GM19463 (cell line): ENCODE data around the gene RHOT2.
A peak's percentile ranks its signal among the peaks of the same experiment; 100 is the strongest.
"Not testable (repeated sequence)": the region's sequence is repeated elsewhere in the genome, so short reads cannot be mapped to it uniquely, and the experiment has no call there.

Experiments used
- ATAC-seq: cut with Tn5 transposase; IDR thresholded peaks from one replicate; pipeline ENCODE4 v1.9.1; 2021; ENCODE audit warnings: mild to moderate bottlenecking, moderate library complexity; ENCODE audit not compliant: unreplicated experiment

RHOT2 gene

DNA sequence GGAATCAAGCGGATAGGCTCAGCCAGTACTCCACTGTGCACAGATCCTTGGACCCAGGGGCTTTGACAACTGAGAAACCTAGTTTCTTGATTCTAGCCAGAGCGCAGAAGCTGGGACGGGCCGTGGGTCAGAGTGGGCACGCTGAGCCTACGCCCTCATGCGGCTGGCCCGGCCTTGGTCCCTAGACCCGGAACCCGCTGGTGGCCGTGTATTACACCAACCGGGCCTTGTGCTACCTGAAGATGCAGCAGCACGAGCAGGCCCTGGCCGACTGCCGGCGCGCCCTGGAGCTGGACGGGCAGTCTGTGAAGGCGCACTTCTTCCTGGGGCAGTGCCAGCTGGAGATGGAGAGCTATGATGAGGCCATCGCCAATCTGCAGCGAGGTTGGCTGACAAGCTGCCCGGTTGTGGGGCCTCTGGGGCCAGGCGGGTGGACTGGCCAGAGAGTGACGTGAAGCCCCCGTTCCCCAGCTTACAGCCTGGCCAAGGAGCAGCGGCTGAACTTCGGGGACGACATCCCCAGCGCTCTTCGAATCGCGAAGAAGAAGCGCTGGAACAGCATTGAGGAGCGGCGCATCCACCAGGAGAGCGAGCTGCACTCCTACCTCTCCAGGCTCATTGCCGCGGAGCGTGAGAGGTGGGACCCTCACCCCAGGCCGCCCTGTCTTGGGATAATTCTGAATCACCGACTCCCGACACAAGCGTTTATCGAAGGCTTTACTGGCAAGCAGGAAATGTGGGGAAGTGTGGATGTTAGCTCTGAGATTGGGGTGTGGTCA lies 13.2 kb downstream of the RHOT2 start:
- ATAC-seq, result no peak

DNA sequence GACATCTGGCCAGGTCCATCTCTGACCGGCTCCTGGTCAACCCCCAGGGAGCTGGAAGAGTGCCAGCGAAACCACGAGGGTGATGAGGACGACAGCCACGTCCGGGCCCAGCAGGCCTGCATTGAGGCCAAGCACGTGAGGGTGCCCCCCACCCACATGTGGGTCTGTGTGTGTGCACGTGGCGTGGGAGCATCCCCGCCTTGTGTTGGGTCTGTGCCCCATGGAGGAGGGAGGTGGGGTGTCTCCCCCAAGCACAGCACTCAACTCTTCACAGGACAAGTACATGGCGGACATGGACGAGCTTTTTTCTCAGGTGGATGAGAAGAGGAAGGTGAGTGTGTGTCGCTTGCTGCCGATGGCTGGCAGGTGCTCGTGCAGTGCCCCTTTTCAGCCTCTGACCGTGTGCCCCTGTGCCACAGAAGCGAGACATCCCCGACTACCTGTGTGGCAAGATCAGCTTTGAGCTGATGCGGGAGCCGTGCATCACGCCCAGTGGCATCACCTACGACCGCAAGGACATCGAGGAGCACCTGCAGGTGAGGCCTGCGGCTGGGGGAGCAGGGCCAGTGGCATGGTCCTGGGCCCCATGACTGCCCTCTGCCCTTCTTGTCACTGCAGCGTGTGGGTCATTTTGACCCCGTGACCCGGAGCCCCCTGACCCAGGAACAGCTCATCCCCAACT lies 14.0 kb downstream of the RHOT2 start:
- ATAC-seq, result no peak

DNA sequence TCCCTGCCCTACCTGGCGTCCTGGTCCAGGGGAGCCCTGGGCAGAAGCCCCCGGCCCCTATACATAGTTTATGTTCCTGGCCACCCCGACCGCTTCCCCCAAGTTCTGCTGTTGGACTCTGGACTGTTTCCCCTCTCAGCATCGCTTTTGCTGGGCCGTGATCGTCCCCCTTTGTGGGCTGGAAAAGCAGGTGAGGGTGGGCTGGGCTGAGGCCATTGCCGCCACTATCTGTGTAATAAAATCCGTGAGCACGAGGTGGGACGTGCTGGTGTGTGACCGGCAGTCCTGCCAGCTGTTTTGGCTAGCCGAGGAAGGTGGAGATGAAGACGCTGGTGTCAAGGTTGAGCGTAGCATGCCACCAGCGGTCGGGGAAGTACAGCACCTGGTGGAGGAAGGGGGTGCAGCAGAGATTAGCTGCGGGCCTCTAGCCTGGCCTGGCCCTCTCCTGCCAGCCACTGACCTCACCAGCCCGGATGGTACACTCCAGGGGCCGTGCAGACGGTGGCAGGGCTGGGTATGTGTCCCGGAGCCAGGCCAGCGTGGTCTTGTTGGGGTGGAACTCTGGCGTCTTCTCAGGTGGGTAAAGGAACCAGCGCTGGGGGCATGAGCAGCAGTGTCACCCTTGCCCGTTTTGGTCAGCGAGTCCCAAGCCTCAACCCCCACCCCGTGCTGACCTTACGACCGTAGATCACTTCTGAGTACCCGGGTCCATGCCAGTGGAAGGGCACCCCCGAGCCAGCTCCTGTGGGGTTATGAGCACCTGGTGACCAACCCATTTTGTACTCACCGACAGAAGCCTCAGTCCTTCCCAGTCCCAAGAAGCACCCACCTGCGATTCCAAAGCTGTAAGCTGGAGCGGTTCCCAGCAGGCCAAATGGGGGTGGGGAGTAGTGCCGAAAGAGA lies 14.8 kb downstream of the RHOT2 start:
- ATAC-seq, result no peak

DNA sequence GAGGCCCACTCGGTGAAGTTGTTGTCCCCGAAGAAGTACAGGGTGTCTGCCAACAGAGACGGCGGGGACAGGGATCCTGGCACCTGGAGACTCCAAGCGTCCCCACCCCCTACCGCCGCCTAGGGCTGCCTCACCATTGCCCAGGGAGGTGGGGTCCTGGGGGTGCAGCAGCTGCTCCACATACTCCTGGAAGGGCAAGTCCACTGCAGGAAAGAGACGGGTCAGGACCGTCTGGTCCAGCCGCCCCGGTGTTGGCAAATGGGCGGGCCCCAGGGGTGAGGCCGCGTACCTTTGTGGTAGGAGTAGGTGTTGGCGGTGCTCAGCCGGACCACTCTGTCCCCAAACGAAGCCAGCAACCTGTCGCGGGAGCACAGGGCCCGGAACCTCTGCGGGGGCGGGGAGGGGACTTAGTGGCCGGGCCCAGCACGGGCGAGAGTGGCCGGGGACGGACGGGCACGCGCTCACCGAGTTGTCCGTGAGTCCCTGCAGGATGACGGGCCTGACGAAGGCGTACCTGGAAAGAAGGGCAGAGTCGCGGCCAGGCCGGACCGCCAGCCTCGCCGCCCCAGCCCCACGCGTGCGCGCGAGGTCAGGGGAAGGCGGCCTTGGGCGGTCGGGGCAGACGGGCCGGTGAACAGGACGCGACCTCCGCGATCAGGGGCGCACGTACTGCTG lies 15.6 kb downstream of the RHOT2 start:
- ATAC-seq, result no peak

DNA sequence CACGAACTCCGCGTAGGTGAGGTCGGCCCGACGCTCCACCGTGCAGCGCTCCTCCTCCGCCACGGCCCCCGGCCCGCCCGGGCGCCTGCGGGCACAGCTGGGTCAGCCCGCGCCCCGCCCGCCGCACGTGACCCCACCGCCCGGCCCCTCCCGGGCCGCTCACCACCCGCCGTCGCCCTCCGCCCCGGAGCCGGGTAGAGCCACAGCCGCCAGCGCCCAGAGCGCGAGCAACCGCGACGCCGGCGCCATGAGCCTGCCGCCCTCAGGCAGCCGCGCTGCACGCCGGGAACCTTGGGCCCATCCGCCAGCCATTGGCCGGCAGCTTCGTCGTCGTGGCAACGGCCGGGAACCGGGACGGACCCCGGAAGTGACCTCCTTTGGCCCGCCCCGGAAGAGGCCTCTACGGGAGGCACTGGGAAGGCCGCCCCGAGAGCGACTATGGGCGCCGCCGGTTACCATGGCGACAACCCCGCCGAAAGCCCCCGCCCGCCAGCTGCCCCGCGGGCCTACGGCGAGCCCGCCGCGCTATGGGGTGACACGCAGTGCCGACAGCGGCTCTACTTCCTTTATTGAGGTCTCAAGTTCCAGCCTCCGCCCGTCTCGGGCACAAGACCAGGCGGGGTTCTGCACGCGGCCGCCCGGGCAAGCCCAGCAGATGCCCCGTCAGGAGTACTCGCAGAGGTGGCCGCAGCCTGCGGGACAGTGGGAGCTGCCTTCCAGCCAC lies 16.3 kb downstream of the RHOT2 start, which contains the start of gene JMJD8:
TSS of gene JMJD8 (minus strand) at position 264 of the 724 bp plus-strand sequence. CDS start at position 249, 15 bp downstream.
- peak; percentile 73 for ATAC-seq

DNA sequence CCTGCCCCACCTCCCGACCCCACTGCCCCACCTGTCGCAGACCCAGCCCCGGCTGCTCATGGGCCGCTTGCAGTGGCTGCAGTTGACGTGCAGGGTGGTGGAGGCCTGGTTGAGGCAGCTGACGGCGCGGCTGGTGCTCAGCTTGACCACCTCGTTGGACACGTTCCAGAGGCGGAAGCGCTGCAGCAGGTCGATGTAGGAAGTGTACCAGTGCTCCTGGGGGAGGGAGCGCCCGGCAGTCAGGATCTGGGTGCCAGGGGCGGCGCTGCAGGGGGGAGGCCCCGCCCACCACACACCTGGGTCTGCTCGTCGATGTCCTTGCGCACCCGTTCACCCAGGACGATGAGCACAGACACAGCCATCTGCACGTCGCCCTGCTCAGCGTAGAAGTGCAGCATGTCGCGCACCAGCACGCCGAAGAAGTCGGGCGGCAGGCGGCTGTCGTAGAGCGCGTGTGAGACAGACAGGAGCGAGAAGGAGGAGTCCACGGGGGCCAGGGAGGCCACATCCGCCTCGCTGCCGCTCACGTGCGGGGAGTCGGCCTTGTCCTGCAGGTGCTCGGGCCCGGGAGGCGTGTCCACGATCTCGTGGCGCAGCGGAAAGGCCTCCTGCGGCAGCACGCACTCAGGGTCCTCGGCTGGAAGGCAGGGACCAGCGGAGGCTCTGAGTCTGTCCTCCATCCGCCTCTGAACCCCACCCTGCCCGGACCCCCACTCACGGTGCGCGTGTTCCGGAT lies 17.2 kb downstream of the RHOT2 start:
- no peak for ATAC-seq

DNA sequence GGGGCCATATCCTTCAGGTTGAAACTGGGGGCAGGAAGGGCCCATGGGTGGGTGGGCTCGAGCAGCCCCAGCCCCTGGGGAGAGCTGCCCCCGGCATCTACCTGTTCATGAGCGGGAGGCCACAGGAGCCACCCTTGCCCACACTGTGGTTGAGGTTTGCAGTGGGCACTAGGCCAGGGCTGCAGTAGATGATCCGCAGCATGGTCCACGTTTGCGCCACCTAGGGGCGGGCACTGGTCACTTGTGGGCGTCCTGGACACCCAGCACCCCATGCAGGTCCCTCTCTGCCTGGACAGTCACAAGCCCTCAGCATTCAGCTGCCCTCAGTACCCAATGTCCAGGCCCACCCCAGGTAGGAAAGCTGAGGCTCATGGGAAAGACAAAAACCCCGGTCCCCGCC lies 18.0 kb downstream of the RHOT2 start:
- ATAC-seq, result no peak

DNA sequence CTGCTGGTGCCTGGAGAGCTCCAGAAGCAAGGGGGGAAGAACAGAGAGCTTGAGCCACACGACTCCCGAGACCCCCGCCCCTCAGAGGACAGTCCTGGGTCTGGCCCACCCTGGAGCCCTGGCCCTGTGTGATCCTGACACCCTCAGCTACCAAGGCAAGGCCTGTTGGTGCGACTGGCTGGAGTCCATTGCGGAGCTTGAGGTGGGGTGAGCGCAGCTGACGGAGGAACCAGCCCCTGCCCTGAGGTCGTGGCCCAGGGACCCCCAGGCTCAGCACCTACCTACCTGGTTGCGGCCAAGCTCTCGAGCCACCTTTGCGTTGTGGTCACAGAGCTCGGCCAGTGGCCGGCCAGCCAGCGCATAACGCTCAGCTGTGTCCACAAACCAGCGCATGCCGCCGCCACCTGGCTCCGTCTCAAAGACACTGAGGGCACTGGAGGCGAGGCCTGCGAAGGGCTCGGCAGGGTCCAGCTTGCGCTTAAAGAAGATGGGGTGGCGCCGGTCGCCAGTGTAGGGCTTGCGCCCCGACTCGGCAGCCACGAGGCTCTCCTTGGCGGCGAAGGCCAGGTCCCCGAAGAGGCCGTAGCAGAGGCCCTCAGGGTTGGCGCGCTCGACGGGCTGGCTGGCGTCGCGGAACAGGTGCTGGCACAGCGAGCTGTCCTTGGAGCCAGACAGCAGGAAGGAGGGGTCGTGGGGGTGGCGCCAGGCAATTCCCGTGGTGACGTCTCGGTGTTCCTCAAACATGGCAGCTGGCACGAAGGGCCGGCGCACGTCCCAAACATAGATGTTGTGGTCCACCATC lies 18.7 kb downstream of the RHOT2 start:
- no peak for ATAC-seq

DNA sequence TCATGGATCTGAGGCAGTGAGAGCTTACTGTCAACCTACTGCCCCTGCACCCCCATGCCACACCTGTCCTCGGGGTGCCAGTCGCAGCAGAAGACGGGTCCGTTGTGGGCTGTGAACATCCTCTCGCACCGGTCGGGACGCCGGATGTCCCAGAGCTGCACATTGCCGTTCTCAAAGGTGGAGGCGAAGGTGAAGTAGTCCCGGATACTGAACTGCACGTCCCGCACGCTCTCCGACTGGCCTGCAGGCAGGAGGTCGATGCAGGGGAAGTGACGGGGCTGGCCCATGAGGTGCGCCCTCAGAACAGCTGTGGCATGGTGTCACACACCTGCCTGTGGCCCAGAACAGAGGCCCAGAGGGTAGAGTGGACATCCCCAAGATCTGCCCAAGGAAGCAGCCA lies 19.6 kb downstream of the RHOT2 start:
- ATAC-seq, result no peak

DNA sequence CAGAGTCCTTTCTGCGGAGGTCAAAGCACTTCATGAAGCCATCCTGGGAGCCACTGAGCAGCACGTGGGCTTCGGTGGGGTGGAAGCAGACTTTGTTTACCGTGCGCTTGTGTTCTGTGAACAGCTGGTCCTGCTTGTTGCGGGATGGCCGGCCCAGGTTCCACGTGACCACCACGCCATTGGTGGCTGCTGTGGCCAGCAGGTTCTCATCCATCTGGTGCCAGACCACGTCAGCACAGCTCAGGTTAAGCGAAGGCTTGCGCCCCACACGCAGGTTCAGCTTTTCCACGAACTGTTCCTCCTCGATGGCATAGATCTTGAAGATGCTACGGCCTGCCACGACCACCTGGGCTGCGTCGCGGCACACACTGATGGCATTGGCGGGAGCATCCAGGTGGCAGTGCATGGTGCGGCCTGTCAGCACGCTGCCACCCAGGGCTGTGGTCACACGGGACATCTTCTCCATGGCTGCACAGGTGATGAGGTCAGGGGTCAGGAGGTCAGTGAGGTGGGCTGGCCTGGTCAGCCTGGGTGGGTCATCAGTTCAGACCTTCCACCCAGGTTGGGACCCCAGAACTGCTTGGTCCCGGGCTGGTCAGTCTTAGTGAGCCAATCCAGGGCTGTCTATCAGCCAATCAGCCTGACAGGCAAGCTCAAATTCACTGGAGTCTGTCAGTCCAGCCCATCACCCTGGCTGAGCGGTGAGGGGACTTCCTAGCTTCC lies 21.4 kb downstream of the RHOT2 start:
- no peak for ATAC-seq

DNA sequence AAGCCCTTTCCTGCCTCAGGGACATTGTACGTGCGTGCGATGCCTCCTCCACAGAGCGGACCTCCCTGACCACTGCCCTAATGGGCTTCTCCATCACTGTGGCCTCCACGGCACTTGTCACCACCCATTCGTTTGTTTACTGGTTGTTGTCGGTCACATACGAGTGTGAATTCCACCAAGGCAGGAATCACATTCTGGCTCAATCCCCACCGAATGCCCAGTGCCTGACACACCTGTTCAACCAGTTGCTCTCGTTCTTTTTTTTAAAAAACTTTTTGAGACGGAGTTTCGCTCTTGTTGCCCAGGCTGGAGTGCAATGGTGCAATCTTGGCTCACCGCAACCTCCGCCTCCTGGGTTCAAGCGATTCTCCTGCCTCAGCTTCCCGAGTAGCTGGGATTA lies 23.3 kb downstream of the RHOT2 start:
- ATAC-seq, result not testable (repeated sequence)

DNA sequence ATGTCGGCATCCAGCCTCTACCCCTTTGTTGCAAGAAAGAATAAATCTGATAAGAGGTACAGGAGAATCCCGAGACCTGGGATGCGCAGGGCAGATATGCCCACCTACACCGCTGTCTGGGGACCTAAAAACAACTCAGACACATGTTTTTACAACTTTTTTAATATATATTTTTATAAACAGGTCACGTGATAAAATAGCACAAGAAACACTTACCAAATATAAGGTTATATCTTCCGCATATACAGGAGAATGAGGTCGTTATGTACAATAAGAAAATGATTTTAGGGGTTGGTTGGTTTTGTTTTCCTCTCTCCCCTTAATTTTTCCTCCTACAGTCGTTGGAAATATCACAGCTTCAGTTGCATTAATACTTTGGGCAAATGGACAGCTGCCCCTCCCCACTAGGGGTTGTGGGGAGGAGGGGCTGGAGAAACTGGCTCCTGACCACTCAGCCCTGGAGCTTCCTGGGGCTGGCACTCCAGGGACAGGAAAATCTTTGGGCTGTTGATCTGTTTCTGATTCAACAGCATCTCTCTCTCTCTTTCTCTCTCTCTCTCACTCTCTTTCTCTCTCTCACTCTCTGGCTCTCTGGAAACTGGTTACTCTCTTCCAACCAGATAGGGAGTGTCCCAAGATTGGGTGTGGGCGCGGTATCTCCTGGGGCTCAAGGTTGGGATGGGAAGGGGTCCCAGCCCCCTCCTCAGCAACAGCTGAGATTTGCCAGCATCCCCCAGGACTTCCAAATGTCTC lies 24.6 kb downstream of the RHOT2 start:
- no peak for ATAC-seq

DNA sequence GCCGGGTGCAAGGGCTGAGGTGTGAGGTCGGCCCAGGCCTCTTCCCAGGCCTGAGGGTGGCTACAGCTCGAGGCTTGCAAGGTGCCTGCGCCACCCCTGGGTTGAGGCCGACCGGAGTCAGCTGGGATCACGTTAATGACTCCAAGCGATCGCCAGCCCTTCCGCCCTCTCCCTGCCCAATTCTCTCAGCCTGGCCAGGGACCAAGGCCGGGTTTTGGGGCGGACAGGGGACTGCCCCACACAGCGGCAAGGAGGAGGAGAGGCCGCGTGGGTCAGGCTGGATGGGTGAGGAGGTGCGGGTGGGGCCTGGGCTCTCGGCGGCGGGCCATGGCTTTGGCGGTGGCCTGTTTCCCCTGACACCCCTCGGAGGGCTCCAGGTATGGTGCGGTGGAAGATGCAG lies 25.4 kb downstream of the RHOT2 start:
- no peak for ATAC-seq

DNA sequence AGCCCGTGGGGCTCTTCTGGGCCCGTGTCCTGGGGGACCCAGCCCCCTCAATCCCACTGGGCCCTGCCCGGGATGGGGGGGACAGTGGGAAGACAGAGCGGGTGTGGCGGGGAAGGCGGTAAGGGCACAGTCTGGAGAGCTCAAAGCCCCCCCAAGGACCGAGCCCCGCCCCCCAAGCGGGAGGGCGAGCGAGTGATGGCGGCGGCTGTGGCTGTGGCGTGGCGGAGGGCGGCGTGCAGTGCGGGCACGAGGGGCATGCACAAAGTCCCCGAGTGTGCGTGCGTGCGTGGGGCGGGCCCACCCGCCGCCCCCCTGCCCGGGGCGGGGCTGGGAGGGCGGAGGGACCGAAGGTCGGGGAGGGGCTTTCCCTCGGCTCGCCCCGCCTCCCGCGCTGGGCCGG lies 25.8 kb downstream of the RHOT2 start:
- no peak for ATAC-seq

DNA sequence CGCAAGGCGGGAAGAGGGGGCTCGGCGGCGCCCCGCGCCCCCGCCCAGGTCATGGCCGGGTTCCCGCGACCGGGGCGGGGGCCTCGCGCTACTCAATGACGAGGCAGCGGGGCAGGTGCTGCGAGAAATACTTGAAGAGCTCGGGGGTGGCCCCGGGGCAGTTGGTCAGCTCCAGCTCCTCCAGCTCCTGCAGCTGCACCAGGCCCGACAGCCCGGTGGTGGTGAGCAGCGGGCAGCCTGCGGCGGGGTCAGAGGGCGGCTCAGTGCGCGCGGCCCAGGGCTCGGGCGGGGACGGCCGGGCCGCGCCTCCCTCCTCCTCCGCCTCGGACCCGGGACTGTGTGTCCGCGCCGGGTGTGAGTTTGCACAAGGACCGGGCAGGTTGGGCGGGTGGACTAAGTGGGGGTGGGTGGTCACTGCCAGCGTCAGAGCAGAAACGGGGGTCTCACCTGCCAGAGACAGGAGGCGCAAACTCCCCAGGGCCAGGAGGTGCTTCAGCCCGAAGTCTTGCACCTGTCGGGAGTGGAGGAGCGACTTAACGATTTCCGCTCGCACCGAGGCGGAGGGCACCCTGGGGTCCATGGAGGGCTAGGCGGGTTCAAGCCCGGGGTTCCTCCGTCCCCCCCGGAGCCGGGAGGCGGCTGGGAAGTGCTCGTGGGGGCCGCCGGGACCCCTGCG lies 26.4 kb downstream of the RHOT2 start:
- ATAC-seq, result no peak

DNA sequence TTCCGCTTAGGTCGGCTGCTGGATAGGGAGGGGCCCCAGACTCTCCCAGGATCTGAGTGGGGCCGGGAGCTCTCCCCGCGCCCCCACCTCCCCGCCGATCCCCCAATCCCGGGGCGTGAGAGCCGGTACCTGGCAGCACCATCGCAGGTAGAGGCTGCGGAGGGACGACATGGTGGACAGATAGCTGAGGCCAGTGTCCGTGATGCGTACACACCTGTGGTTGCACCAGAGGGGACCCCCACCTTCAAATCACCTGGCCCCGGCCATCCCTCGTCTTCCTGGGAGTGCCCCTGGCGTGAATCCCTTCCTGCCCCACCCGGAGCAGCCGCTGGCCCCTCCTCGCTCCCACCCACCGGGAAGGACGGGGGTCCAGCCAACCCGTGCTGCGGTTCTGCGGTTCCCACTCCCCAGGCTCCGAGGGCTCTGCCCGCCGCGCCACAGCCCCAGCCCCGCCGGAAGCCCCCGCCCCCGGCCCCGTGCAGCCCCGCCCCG lies 27.0 kb downstream of the RHOT2 start:
- no peak for ATAC-seq
